Effector memory CD4-positive, alpha-beta T cell (primary cell): Measurements from ENCODE around the gene CFAP77.
"Not testable (repeated sequence)": the region's sequence is repeated elsewhere in the genome, so short reads cannot be mapped to it uniquely, and the experiment has no call there.

Experiments
- DNase-seq, 3 donors: peaks; one replicate each; pipeline ENCODE4 v3.0.0-alpha.2; 2020
- H3K27ac ChIP-seq: 2 replicates; pipeline ENCODE4 v1.7.0; 2013; ENCODE audit warnings: mild to moderate bottlenecking, low read length, moderate library complexity; ENCODE audit not compliant: insufficient read depth, poor library complexity, severe bottlenecking
- H3K27me3 ChIP-seq: replicated peaks from 2 replicates; pipeline ENCODE4 v1.7.0; 2013; ENCODE audit warnings: mild to moderate bottlenecking, low read length; ENCODE audit not compliant: insufficient read depth, control insufficient read depth, poor library complexity, severe bottlenecking
- H3K36me3 ChIP-seq: 2 replicates; pipeline ENCODE4 v1.7.0; 2013; ENCODE audit warnings: mild to moderate bottlenecking, low read length, moderate library complexity; ENCODE audit not compliant: control insufficient read depth, insufficient read depth
- H3K4me1 ChIP-seq: 2 replicates; pipeline ENCODE4 v1.7.0; 2013; ENCODE audit warnings: low read length, mild to moderate bottlenecking; ENCODE audit not compliant: control insufficient read depth, insufficient read depth, poor library complexity, severe bottlenecking
- H3K4me3 ChIP-seq: 2 replicates; pipeline ENCODE4 v1.7.0; 2013; ENCODE audit warnings: low read length, low read depth, mild to moderate bottlenecking; ENCODE audit not compliant: insufficient read depth, poor library complexity, severe bottlenecking
- H3K9me3 ChIP-seq: 2 replicates; pipeline ENCODE4 v1.7.0; 2013; ENCODE audit warnings: mild to moderate bottlenecking, low read length, moderate library complexity; ENCODE audit not compliant: control insufficient read depth

The CFAP77 gene

DNA sequence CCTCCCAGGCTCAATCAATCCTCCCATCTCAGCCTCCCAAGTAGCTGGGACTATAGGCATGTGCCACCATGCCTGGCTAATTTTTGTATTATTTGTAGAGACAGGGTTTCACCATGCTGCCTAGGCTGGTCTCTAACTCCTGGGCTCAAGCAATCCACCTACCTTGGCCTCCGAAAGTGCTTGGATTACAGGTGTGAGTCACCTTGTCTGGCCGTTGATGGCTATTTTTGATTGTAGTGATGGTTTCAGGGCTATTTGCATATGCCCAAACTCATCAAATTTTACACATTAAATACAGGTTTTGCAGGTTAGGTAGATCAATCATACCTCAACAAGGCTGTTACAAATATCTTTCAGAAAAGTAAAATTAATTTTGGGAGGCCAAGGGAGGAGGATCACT lies 158.8 kb downstream of the CFAP77 start:
- not testable (repeated sequence) for H3K4me3 ChIP-seq, DNase-seq, H3K4me1 ChIP-seq, H3K27ac ChIP-seq, H3K27me3 ChIP-seq, H3K9me3 ChIP-seq, H3K36me3 ChIP-seq

GRCh38 chr9:132571806-132572600 lies 162.0 kb downstream of the CFAP77 start:
- H3K4me1 ChIP-seq = no peaks in the 10 kb centered on the region
- H3K27me3 ChIP-seq = peaks cover 12% of the 10 kb centered on the region
- no peaks in the 10 kb centered on the region for H3K9me3 ChIP-seq
- no peak overlapping the region for H3K27ac ChIP-seq
- no peak overlapping the region for H3K4me3 ChIP-seq
- no peaks in the 10 kb centered on the region for H3K36me3 ChIP-seq
- no peak for DNase-seq

GRCh38 chr9:132572921-132573320 lies 162.9 kb downstream of the CFAP77 start:
- Histone ChIP-seq H3K4me1 (no peaks in the 10 kb centered on the region), H3K27ac (no peak overlapping the region), H3K4me3 (no peak overlapping the region), H3K36me3 (no peaks in the 10 kb centered on the region), H3K27me3 (peaks cover 22% of the 10 kb centered on the region), H3K9me3 (no peaks in the 10 kb centered on the region)
- DNase-seq = no peak

DNA sequence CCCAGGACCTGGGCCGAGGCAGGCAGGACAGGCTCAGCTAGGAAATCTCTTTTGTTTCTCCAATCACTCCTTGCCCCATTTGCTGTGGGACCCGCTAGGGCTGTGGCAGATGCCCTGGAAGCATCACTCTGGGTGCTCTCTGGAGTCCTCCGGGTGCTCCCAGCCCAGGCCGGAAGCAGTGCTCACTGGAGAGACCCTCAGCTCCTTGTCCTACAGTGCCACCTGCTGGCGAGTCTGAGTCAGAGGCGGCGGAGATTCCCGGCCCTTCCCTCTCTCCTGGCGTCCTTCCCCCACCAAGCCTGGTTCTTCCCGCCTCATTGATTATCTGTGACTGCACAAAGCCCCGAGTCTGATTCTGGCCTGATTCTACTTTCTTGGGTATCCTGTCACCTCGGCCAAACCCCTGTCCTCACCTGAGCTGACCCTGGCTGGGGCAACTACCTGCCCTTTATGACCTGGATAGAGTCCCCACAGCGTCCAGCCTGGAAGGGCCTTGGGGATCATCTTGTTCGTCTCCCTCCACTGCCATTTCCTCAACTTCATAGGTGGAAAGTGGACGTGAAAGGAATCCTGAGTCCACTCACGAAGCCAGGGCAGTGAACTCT lies 165.1 kb downstream of the CFAP77 start:
- Histone ChIP-seq H3K4me1 (no peaks in the 10 kb centered on the region), H3K27me3 (peaks cover 42% of the 10 kb centered on the region), H3K27ac (no peak overlapping the region), H3K4me3 (no peak overlapping the region), H3K36me3 (no peaks in the 10 kb centered on the region), H3K9me3 (no peaks in the 10 kb centered on the region)
- peak in 2 of 3 donors; percentile 35 to 44 for DNase-seq

GRCh38 chr9:132575811-132576210 lies 165.8 kb downstream of the CFAP77 start:
- no peak for DNase-seq
- no peaks in the 10 kb centered on the region for H3K9me3 ChIP-seq
- H3K4me1 ChIP-seq = no peaks in the 10 kb centered on the region
- H3K36me3 ChIP-seq = no peaks in the 10 kb centered on the region
- H3K27me3 ChIP-seq = peaks cover 49% of the 10 kb centered on the region
- no peak overlapping the region for H3K4me3 ChIP-seq
- no peak overlapping the region for H3K27ac ChIP-seq

GRCh38 chr9:132577119-132577518 lies 167.1 kb downstream of the CFAP77 start:
- Histone ChIP-seq H3K27me3 (peaks cover 59% of the 10 kb centered on the region), H3K27ac (no peak overlapping the region), H3K4me3 (no peak overlapping the region), H3K9me3 (no peaks in the 10 kb centered on the region), H3K4me1 (no peaks in the 10 kb centered on the region), H3K36me3 (no peaks in the 10 kb centered on the region)
- no peak for DNase-seq

DNA sequence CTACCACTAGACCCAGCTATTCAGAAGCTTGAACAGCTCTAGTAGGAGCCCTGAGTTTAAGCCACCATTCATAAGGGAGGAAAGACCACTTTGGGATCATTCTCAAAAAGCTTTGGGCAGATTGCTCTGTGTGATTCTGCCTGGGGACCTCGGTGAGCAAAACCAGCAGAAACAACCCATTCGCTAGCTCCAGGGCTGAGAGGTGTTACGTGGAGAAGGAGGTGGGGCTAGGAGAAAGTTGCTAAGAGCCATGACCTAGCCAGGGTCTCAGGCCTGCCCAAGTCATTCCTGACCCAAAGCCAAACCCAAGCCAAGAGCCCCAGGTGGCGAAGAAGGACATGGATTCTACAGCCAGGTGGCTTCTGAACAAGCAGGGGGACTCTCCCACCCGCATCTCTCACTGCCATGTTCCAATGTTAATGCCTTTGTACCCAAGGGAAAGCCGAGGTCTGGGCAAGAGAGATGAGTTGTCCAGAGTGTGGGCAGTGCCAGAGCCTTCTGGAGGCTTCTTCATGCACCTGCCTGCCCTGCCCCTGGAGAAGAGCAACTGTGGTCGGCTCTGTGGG lies 168.4 kb downstream of the CFAP77 start:
- Histone ChIP-seq H3K27ac (no peak overlapping the region), H3K27me3 (peaks cover 66% of the 10 kb centered on the region), H3K36me3 (no peaks in the 10 kb centered on the region), H3K4me1 (no peaks in the 10 kb centered on the region), H3K9me3 (no peaks in the 10 kb centered on the region), H3K4me3 (no peak overlapping the region)
- DNase-seq = no peak

DNA sequence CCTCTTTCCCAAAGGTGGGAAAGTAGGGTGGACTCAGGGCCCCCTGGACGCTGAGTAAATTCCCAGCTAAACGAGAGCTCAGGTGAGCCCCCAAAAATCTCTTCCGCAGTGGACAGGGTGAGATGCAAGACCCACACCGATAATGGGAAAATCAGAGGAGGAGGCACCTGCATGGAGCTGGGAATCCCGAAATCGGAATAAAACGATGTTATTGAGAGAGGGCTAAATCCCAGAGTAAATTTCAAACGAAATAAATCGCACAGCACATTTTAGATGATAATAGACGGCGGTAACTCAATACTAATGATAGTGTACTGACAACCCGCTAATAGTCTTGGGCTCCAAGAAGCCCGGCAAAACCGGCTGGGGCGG lies 169.4 kb downstream of the CFAP77 start:
- no peaks in the 10 kb centered on the region for H3K4me1 ChIP-seq
- no peaks in the 10 kb centered on the region for H3K9me3 ChIP-seq
- H3K36me3 ChIP-seq = no peaks in the 10 kb centered on the region
- no peak for DNase-seq
- H3K27ac ChIP-seq = no peak overlapping the region
- peaks cover 71% of the 10 kb centered on the region for H3K27me3 ChIP-seq
- H3K4me3 ChIP-seq = no peak overlapping the region

DNA sequence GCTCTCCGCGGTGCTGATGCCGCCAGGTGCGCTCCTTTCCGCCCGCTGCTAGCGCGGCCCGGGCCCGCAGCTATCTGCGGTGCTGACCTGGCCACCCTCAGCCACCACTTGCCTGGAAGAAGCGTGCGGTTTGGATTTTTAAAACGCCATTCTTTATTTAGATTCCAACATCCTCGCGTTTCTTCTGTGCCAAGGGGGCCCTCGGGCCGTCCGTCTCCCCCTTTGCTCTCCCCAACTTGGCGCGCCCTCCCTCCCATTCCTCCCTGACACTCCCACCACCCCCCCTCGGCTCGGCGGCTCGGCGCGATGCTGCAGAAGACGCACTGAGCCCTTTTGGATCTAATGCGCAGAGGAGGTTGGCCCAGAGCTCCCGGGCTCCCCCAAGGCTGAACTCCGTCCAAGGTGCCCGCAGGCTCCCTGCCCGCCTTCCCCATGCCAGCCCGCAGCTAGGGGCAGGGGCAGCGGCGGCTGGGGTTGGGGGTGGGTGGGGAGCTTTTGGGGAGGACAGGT lies 172.3 kb downstream of the CFAP77 start, which contains the start of gene BARHL1:
TSS of gene BARHL1 (plus strand) at position 331 of the 510 bp plus-strand sequence. CDS start 192 bp downstream, outside the sequence.
- H3K27ac ChIP-seq = no peak within 1 kb of the TSS
- no peaks in the 10 kb centered on the region for H3K36me3 ChIP-seq
- peaks cover 87% of the 10 kb centered on the region for H3K27me3 ChIP-seq
- DNase-seq = no peak
- H3K9me3 ChIP-seq = no peaks in the 10 kb centered on the region
- H3K4me3 ChIP-seq = peak within 1 kb of the TSS; percentile 13
- H3K4me1 ChIP-seq = no peaks in the 10 kb centered on the region
